ENCODE results near the gene RAB35. TPM values are rescaled to one million over a fixed set of nuclear protein-coding genes. Genes with fewer than 3 reads are reported as not detected.

RAB35 gene
- total RNA-seq, 2 experiments from 2014 or later, result 38.2 to 41.5 TPM

- Mint-ChIP-seq H3K27ac (no peak overlapping the region), H3K27me3 (no peaks in the 10 kb centered on the region), H3K4me1 (ENCODE audit: low read depth) (no peaks in the 10 kb centered on the region), H3K4me3 (no peak overlapping the region), H3K36me3 (ENCODE audit: low read depth) (peaks cover 45% of the 10 kb centered on the region), H3K9me3 (no peaks in the 10 kb centered on the region)
- POLR2A ChIA-PET, result interaction anchor here (0.6 to 1.3 kb wide), 4 partner anchors 17 to 50 kb away, joined by 3 to 5 read pairs (median 4); partner anchors contain the start of genes RAB35 and RPLP0
- CTCF ChIA-PET, result no interaction called here
- no peak for TF ChIP-seq CTCF (IDR thresholded peaks at IDR 0.05)
- intact Hi-C loops (cut with micrococcal nuclease), result no loop called here
- DNase-seq (no peak), ATAC-seq (no peak)
Observed at GRCh38 chr12:120150919-120151525, 34.5 kb upstream of the RAB35 start.

- peaks cover 36% of the 10 kb centered on the region for H3K36me3 Mint-ChIP-seq (ENCODE audit: low read depth)
- CTCF ChIA-PET, result no interaction called here
- no peaks in the 10 kb centered on the region for H3K9me3 Mint-ChIP-seq
Observed at GRCh38 chr12:120148011-120148410, 31.5 kb upstream of the RAB35 start.

GRCh38 chr12:120145164-120145563 lies 28.6 kb upstream of the RAB35 start:
- H3K36me3 Mint-ChIP-seq (ENCODE audit: low read depth), result peaks cover 54% of the 10 kb centered on the region
- no peaks in the 10 kb centered on the region for H3K4me1 Mint-ChIP-seq (ENCODE audit: low read depth)
- no peak for TF ChIP-seq CTCF (IDR thresholded peaks at IDR 0.05)
- no peak overlapping the region for H3K27ac Mint-ChIP-seq
- H3K27me3 Mint-ChIP-seq, result no peaks in the 10 kb centered on the region
- CTCF ChIA-PET, result no interaction called here
- intact Hi-C loops (cut with micrococcal nuclease), result no loop called here
- no peaks in the 10 kb centered on the region for H3K9me3 Mint-ChIP-seq
- no peak for DNase-seq
- H3K4me3 Mint-ChIP-seq, result no peak overlapping the region
- POLR2A ChIA-PET, result no interaction called here
- no peak for ATAC-seq

More at GRCh38 chr12:120148011-120148410, 31.5 kb upstream of the RAB35 start:
- no peak overlapping the region for H3K4me3 Mint-ChIP-seq
- POLR2A ChIA-PET, result interaction anchor here (1.0 to 2.9 kb wide), 4 partner anchors 10 to 24 kb away, joined by 3 to 9 read pairs (median 6); no protein-coding TSS in a partner anchor
- no peaks in the 10 kb centered on the region for H3K4me1 Mint-ChIP-seq (ENCODE audit: low read depth)
- ATAC-seq (no peak), DNase-seq (no peak)
- no peak for TF ChIP-seq CTCF (IDR thresholded peaks at IDR 0.05)
- intact Hi-C loops (cut with micrococcal nuclease), result no loop called here
- no peaks in the 10 kb centered on the region for H3K27me3 Mint-ChIP-seq
- no peak overlapping the region for H3K27ac Mint-ChIP-seq

- no peak for TF ChIP-seq CTCF (IDR thresholded peaks at IDR 0.05)
- H3K36me3 Mint-ChIP-seq (ENCODE audit: low read depth), result peaks cover 57% of the 10 kb centered on the region
- DNase-seq (no peak), ATAC-seq (no peak)
- no peak overlapping the region for H3K27ac Mint-ChIP-seq
- intact Hi-C loops (cut with micrococcal nuclease), result no loop called here
- H3K4me1 Mint-ChIP-seq (ENCODE audit: low read depth), result no peaks in the 10 kb centered on the region
- no peaks in the 10 kb centered on the region for H3K9me3 Mint-ChIP-seq
- no peaks in the 10 kb centered on the region for H3K27me3 Mint-ChIP-seq
- H3K4me3 Mint-ChIP-seq, result no peak overlapping the region
- POLR2A ChIA-PET, result no interaction called here
- CTCF ChIA-PET, result no interaction called here
Observed at GRCh38 chr12:120144215-120144614, 27.7 kb upstream of the RAB35 start.

GRCh38 chr12:120142231-120142877 lies 25.8 kb upstream of the RAB35 start:
- no peak for ATAC-seq
- H3K4me3 Mint-ChIP-seq, result no peak overlapping the region
- no peak for DNase-seq
- TF ChIP-seq CTCF (IDR thresholded peaks at IDR 0.05), result no peak
- H3K9me3 Mint-ChIP-seq, result no peaks in the 10 kb centered on the region
- H3K4me1 Mint-ChIP-seq (ENCODE audit: low read depth), result no peaks in the 10 kb centered on the region
- H3K27ac Mint-ChIP-seq, result no peak overlapping the region
- H3K27me3 Mint-ChIP-seq, result no peaks in the 10 kb centered on the region
- intact Hi-C loops (cut with micrococcal nuclease), result no loop called here
- POLR2A ChIA-PET, result interaction anchor here (1.4 kb wide), 1 partner anchor 59 kb away, joined by 4 read pairs; the partner anchor contains the start of gene RPLP0
- CTCF ChIA-PET, result no interaction called here
- H3K36me3 Mint-ChIP-seq (ENCODE audit: low read depth), result peaks cover 51% of the 10 kb centered on the region
